MM.1S (cell line): ENCODE results near the gene OBSCN.

Experiments used
- CTCF ChIP-seq: fragments of 300-600 bp; sonication (generic); IDR thresholded peaks from 2 replicates; pipeline ENCODE4 v1.5.1; 2016; ENCODE audit warnings: antibody characterized with exemption, low read length, mixed read lengths
- EZH2 ChIP-seq: fragments of 300-600 bp; sonication (generic); optimal IDR thresholded peaks from 2 replicates; pipeline ENCODE3; 2017; ENCODE audit warnings: low read depth, mild to moderate bottlenecking, antibody characterized with exemption, low read length, mixed read lengths

GRCh38 chr1:228376262-228376628 is 168.4 kb downstream of the OBSCN start:
- TF ChIP-seq CTCF (no peak), EZH2 (no peak)
